NCI-H128 (cell line): Measurements from ENCODE around the gene PVR.
A peak's percentile ranks its signal among the peaks of the same experiment; 100 is the strongest.
"Not testable (repeated sequence)": the region's sequence is repeated elsewhere in the genome, so short reads cannot be mapped to it uniquely, and the experiment has no call there.

Experiments used
- DNase-seq: peaks from one replicate; lab custom pipeline; 2025; ENCODE audit not compliant: unreplicated experiment; lab: John Stamatoyannopoulos, UW

The PVR gene

GRCh38 chr19:44643605-44644401 is at the start of gene PVR:
TSS of gene PVR (plus strand) at chr19:44643910. CDS start at chr19:44644097, 187 bp downstream.
- peak; percentile 34 for DNase-seq

GRCh38 chr19:44596428-44597130 is 47.1 kb upstream of the PVR start:
- no peak for DNase-seq

GRCh38 chr19:44597131-44597491 is 46.6 kb upstream of the PVR start:
- no peak for DNase-seq

- no peak for DNase-seq
Measured at GRCh38 chr19:44598355-44598754, 45.4 kb upstream of the PVR start.

GRCh38 chr19:44598880-44599279 is 44.8 kb upstream of the PVR start:
- no peak for DNase-seq

- DNase-seq, result no peak
Measured at GRCh38 chr19:44600466-44600865, 43.2 kb upstream of the PVR start.

- no peak for DNase-seq
Measured at GRCh38 chr19:44602081-44602480, 41.6 kb upstream of the PVR start.

GRCh38 chr19:44603201-44603945 is 40.3 kb upstream of the PVR start:
- DNase-seq, result no peak

GRCh38 chr19:44604241-44604640 is 39.5 kb upstream of the PVR start:
- DNase-seq, result no peak

GRCh38 chr19:44605547-44605946 is 38.2 kb upstream of the PVR start:
- no peak for DNase-seq

- no peak for DNase-seq
Measured at GRCh38 chr19:44607049-44607448, 36.7 kb upstream of the PVR start.

- no peak for DNase-seq
Measured at GRCh38 chr19:44607917-44608316, 35.8 kb upstream of the PVR start.

- no peak for DNase-seq
Measured at GRCh38 chr19:44608391-44608821, 35.3 kb upstream of the PVR start.

GRCh38 chr19:44609219-44609618 is 34.5 kb upstream of the PVR start:
- no peak for DNase-seq

- not testable (repeated sequence) for DNase-seq
Measured at GRCh38 chr19:44610497-44610896, 33.2 kb upstream of the PVR start.

GRCh38 chr19:44611812-44612295 is 31.9 kb upstream of the PVR start:
- no peak for DNase-seq

- no peak for DNase-seq
Measured at GRCh38 chr19:44613295-44614178, 30.2 kb upstream of the PVR start, which contains the start of gene IGSF23. TSS of gene IGSF23 (plus strand) at chr19:44613563. CDS start at chr19:44613646, 83 bp downstream.

GRCh38 chr19:44614313-44614712 is 29.4 kb upstream of the PVR start:
- no peak for DNase-seq

GRCh38 chr19:44615863-44616247 is 27.9 kb upstream of the PVR start:
- no peak for DNase-seq

- no peak for DNase-seq
Measured at GRCh38 chr19:44617110-44617880, 26.4 kb upstream of the PVR start.
